PC-3 (cell line): Measurements from ENCODE around the gene EPHB1. TPM values are rescaled to one million over a fixed set of nuclear protein-coding genes. Genes with fewer than 3 reads are reported as not detected.

ENCODE experiments used
- ATAC-seq: fragments of 200-7000 bp; cut with Tn5 transposase; 2 replicates; pipeline ENCODE4 v1.9.1; 2020; ENCODE audit warnings: mild to moderate bottlenecking, moderate library complexity
- BruUV-seq: library from RNA; stranded (reverse); fragments of 400-500 nt; replicated peaks from 2 replicates; lab custom pipeline; 2021; lab: Mats Ljungman, UMichigan
- CTCF ChIA-PET: fragments of 300-600 bp; sonication (Branson Sonifier 250); formaldehyde crosslinking; loops from one replicate; lab custom pipeline; 2022; ENCODE audit warnings: antibody characterized with exemption; lab: Charles Lee
- POLR2A ChIA-PET: fragments of 300-600 bp; sonication (Branson Sonifier 250); formaldehyde crosslinking; loops from one replicate; lab custom pipeline; 2022; ENCODE audit warnings: antibody characterized with exemption; ENCODE audit not compliant: unreplicated experiment; lab: Charles Lee
- DNase-seq: peaks from one replicate; pipeline ENCODE4 v3.0.0-alpha.2; 2015
- H2AFZ ChIP-seq: fragments of 300-600 bp; sonication (generic); 2 replicates; pipeline ENCODE4 v1.6.0; 2016; ENCODE audit warnings: antibody characterized with exemption, low read length
- H3F3A ChIP-seq: fragments of 300-600 bp; sonication (generic); one replicate; pipeline ENCODE4 v1.6.0; 2017; ENCODE audit warnings: antibody characterized with exemption, low read length, control low read depth, mild to moderate bottlenecking; ENCODE audit not compliant: unreplicated experiment
- H3K27ac ChIP-seq: fragments of 300-600 bp; sonication (generic); 2 replicates; pipeline ENCODE4 v1.5.1; 2016; ENCODE audit warnings: mild to moderate bottlenecking, low read length
- H3K27me3 ChIP-seq: fragments of 300-600 bp; sonication (generic); 2 replicates; pipeline ENCODE4 v1.6.1; 2016; ENCODE audit warnings: low read length, mixed read lengths
- H3K36me3 ChIP-seq: fragments of 300-600 bp; sonication (generic); 2 replicates; pipeline ENCODE4 v1.6.1; 2016; ENCODE audit warnings: low read depth, mixed run types, low read length, mixed read lengths
- H3K4me1 ChIP-seq: fragments of 300-600 bp; sonication (generic); 2 replicates; pipeline ENCODE4 v1.5.1; 2016; ENCODE audit warnings: low read length; ENCODE audit not compliant: insufficient read depth
- H3K4me2 ChIP-seq: fragments of 300-600 bp; sonication (generic); 2 replicates; pipeline ENCODE4 v1.6.0; 2016; ENCODE audit warnings: low read length
- H3K4me3 ChIP-seq: fragments of 300-600 bp; sonication (generic); 2 replicates; pipeline ENCODE4 v1.5.1; 2016; ENCODE audit warnings: mild to moderate bottlenecking, low read length, mixed read lengths
- H3K79me2 ChIP-seq: fragments of 300-600 bp; sonication (generic); 2 replicates; pipeline ENCODE4 v1.6.1; 2017; ENCODE audit warnings: low read length, mixed read lengths
- H3K9ac ChIP-seq: fragments of 300-600 bp; sonication (generic); 2 replicates; pipeline ENCODE4 v1.6.0; 2016; ENCODE audit warnings: mild to moderate bottlenecking, low read length
- H3K9me2 ChIP-seq: fragments of 300-600 bp; sonication (generic); replicated peaks from 2 replicates; pipeline ENCODE4 v1.6.1; 2016; ENCODE audit warnings: mixed run types, low read length, mixed read lengths
- H3K9me3 ChIP-seq: fragments of 300-600 bp; sonication (generic); 2 replicates; pipeline ENCODE4 v1.6.1; 2016; ENCODE audit warnings: low read length, mixed read lengths
- H4K20me1 ChIP-seq: fragments of 300-600 bp; sonication (generic); 2 replicates; pipeline ENCODE4 v1.6.1; 2016; ENCODE audit warnings: low read length, mixed read lengths
- CTCF ChIP-seq: fragments of 300-600 bp; sonication (generic); conservative IDR thresholded peaks from 2 replicates; pipeline ENCODE4 v1.5.1; 2017; ENCODE audit warnings: antibody characterized with exemption, low read depth, mild to moderate bottlenecking, low read length
- EZH2 ChIP-seq: fragments of 300-600 bp; sonication (generic); IDR thresholded peaks from one replicate; pipeline ENCODE4 v1.6.1; 2017; ENCODE audit warnings: antibody characterized with exemption, mild to moderate bottlenecking, low read length; ENCODE audit not compliant: unreplicated experiment
- EZH2phosphoT487 ChIP-seq: fragments of 300-600 bp; sonication (generic); IDR thresholded peaks from 2 replicates; pipeline ENCODE4 v1.6.1; 2018; ENCODE audit warnings: mild to moderate bottlenecking, antibody characterized with exemption, low read length, borderline replicate concordance
- intact Hi-C: fragments of 100-400 bp; cut with micrococcal nuclease; formaldehyde crosslinking; loops from 2 replicates; pipeline ENCODE4 v1.9.0; 2023
- total RNA-seq: library from RNA; depleted of rRNA; stranded (reverse); fragments of >200 nt; gene quantifications from 2 replicates; pipeline ENCODE4 v1.2.3, GENCODE V29; 2014

The EPHB1 gene
- total RNA-seq, 1 experiment from 2014 or later, result 0.69 TPM

- intact Hi-C loops, result no loop called here
- Histone ChIP-seq H3K9me2 (no peaks in the 10 kb centered on the region), H2AFZ (no peak overlapping the region), H3F3A (no peaks in the 10 kb centered on the region), H3K4me1 (no peaks in the 10 kb centered on the region), H3K4me2 (no peak overlapping the region), H3K9ac (no peak overlapping the region), H3K4me3 (no peak overlapping the region), H3K79me2 (no peaks in the 10 kb centered on the region), H4K20me1 (no peaks in the 10 kb centered on the region), H3K27me3 (no peaks in the 10 kb centered on the region), H3K27ac (no peak overlapping the region), H3K9me3 (no peaks in the 10 kb centered on the region), H3K36me3 (no peaks in the 10 kb centered on the region)
- POLR2A ChIA-PET, result no interaction called here
- no peak for DNase-seq
- TF ChIP-seq EZH2phosphoT487 (no peak), EZH2 (no peak), CTCF (no peak)
- BruUV-seq, result no TSS peak
- ATAC-seq, result no peak
- CTCF ChIA-PET, result no interaction called here
Measured at GRCh38 chr3:135100366-135100765, 305.3 kb downstream of the EPHB1 start.

GRCh38 chr3:135103917-135104316 lies 308.9 kb downstream of the EPHB1 start:
- CTCF ChIA-PET, result no interaction called here
- H3K4me1 ChIP-seq, result no peaks in the 10 kb centered on the region
- H3K79me2 ChIP-seq, result no peaks in the 10 kb centered on the region
- H3K9me3 ChIP-seq, result no peaks in the 10 kb centered on the region
- no peak overlapping the region for H2AFZ ChIP-seq
- intact Hi-C loops, result no loop called here
- H3K36me3 ChIP-seq, result no peaks in the 10 kb centered on the region
- no peak overlapping the region for H3K4me3 ChIP-seq
- no peak overlapping the region for H3K27ac ChIP-seq
- TF ChIP-seq EZH2phosphoT487 (no peak), CTCF (no peak), EZH2 (no peak)
- H3K9me2 ChIP-seq, result no peaks in the 10 kb centered on the region
- no peak for ATAC-seq
- H3K27me3 ChIP-seq, result no peaks in the 10 kb centered on the region
- H3F3A ChIP-seq, result no peaks in the 10 kb centered on the region
- no peaks in the 10 kb centered on the region for H4K20me1 ChIP-seq
- no peak overlapping the region for H3K9ac ChIP-seq
- BruUV-seq, result no TSS peak
- POLR2A ChIA-PET, result no interaction called here
- no peak overlapping the region for H3K4me2 ChIP-seq
- DNase-seq, result no peak

- DNase-seq, result peak; percentile 32
- Histone ChIP-seq H4K20me1 (no peaks in the 10 kb centered on the region), H3F3A (no peaks in the 10 kb centered on the region), H3K27ac (no peak overlapping the region), H3K79me2 (no peaks in the 10 kb centered on the region), H3K9me2 (no peaks in the 10 kb centered on the region), H3K36me3 (no peaks in the 10 kb centered on the region), H3K4me3 (no peak overlapping the region), H3K4me1 (no peaks in the 10 kb centered on the region), H2AFZ (no peak overlapping the region), H3K27me3 (no peaks in the 10 kb centered on the region), H3K4me2 (no peak overlapping the region), H3K9me3 (no peaks in the 10 kb centered on the region), H3K9ac (no peak overlapping the region)
- no peak for TF ChIP-seq EZH2
- no peak for TF ChIP-seq EZH2phosphoT487
- TF ChIP-seq CTCF, result no peak
- POLR2A ChIA-PET, result no interaction called here
- CTCF ChIA-PET, result no interaction called here
- intact Hi-C loops, result no loop called here
- no peak for ATAC-seq
- BruUV-seq, result no TSS peak
Measured at GRCh38 chr3:135106445-135106844, 311.4 kb downstream of the EPHB1 start.
